ENCODE measurements around the gene ISL2.
A peak's percentile ranks its signal among the peaks of the same experiment; 100 is the strongest.
"Not testable (repeated sequence)": the region's sequence is repeated elsewhere in the genome, so short reads cannot be mapped to it uniquely, and the experiment has no call there.

ISL2 gene

DNA sequence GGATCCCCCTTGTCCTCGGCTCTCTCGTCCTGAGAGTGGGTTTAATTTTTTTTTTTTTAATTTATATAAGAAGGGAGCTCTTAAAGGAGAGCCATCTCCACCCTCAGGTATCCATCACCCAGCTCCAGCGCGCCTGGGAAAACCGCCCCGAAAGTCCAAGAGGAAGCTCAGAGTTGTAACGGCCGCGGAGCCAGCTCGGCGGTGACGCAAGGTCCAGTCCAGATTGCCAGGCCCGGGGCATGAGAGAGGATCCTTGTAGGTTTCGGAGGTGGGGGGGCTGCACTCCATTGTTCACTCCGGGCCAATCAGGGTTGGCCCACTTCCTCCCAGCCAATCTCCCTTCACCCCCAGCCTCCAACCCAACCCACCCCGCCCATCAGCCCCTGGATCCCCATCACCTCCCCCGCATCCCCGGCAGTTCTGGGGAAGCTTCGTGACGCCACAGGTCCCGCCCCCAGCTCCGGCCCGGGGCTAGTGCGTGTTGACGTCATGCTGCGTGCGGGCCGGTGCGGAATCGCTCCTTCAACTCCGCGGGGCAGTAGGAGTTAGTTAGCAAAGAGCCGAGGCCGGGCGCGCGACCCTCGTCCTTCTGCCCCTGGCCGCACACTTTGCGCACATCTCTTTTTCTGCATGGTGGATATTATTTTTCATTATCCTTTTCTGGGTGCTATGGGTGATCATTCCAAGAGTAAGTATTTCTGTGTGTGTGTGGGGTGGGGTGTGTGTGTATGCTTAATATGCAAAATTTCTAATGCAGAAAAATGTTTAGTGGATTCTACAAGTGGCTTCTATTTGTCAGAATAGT, at the start of gene ISL2:
Gene ISL2 (plus strand): TSS at position 520 of the 805 bp plus-strand sequence. CDS start 111 bp downstream, at position 631.
- peak; percentile 85 for DNase-seq

DNA sequence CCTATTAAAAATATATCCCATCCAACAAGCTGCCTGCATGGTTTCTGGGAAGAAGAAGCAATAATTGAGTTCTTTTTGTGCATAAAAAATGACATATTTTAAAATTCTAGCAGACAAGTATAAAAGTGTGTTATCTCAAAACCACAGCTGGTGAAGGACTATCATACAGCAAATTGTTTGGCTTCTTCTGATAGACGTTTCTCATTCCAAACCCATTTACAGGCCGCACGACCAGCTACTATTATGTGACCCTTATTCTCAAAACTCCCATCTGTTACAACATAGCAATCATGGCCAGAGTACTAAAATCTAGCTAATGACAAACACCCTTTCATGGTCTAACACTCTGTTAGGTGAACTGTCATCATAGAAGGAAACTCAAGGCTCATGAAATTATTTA, 47.0 kb upstream of the ISL2 start:
- no peak for DNase-seq

DNA sequence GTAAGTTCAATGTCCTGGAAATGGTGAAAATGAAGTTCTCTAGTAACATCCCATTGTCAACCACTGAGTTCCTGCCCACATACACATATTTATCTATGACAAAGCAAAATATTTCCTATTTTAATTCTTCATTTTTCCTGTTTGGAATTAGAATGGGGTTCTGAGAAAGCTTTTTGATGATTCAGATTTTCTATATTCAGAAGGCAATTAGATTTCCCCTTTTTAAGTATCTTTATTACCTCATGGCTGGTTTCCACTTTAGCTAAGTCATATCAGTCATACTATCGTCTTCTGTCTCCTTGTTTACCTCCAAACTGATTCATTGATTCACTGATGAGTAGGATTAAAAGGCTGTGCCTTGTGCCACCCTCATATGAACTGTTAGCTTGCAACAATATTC, 43.2 kb upstream of the ISL2 start:
- peak; percentile 77 for DNase-seq

DNA sequence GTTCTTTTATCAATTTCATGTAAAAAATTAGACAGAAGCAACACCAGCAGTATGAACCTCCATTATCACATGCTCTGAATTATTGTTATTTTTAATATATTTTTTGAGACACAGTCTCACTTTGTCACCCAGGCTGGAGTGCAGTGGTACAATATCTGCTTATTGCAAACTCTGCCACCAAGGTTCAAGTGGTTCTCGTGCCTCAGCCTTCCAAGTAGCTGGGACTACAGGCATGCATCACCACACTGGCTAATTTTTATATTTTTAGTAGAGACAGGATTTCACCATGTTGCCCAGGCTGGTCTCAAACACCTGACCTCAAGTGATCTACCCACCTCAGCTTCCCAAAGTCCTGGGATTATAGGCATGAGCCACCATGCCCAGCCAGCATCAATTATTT, 42.1 kb upstream of the ISL2 start:
- not testable (repeated sequence) for DNase-seq

DNA sequence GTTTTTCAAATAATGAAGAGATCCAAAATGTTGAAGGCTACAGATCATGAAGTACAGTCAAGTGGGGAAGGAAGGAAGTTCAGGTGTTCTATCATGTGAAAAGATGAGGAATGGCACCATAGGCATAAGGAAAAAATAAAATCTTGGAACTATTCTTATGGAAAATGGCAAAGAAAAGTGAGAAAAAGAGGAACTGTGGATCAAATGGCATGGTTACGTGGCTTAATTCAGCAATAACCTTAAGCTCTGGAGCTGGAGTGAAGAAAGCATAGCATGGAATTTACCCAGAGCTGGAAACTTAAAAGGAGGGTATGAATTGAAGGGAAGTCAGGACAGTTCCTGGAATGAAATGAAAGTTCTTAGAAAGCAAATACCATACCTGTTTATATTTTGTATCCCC, 39.7 kb upstream of the ISL2 start:
- no peak for DNase-seq

DNA sequence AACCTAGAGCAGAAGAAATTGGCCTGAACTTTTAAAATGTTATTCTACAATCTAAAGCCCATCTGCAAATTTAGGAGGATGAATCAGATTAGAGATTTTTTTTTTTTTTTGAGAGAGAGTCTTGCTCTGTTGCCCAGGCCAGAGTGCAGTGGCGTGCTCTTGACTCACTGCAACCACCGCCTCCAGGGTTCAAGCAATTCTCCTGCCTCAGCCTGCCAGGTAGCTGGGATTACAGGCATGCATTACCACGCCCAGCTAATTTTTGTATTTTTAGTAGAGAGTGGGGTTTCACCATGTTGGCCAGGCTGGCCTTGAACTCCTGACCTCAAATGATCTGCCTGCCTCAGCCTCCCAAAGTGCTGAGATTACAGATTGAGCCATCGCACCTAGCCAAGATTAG, 38.6 kb upstream of the ISL2 start:
- DNase-seq: not testable (repeated sequence)

DNA sequence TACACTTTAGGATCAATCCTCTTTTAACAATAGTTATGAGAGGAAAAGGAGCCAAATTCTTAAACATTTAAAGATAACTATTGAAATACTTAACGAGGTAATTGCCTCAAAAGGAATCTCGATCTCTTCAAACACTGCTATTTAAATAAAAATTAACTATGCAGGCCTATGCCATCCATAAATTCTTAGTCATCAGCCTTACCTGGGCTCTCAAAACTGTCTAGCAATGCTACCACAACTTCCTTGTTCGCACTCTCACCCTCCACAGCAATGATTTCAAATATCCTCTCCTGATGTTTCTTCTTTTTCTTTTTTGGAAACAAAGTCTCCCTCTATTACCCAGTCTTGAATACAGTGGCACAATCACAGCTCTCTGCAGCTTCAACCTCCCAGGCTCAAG, 37.6 kb upstream of the ISL2 start:
- no peak for DNase-seq

DNA sequence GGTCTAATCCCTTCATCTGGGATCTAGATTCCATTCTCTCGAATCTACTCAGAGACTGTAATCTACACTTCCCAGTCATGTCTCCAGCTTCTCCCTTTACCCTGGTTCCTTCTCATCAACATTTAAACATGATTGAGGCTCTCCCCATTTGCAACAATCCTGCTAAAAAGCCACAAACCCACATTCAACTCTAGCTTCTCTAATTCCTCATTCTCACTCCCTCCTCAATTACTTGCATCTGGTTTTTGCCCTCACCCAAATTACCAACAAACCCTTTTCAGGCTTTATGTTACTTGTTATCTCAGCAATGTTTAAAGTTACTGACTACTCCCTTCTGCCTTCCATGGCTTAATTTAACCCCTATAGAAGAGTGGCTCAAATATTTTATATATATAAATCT, 36.8 kb upstream of the ISL2 start:
- peak; percentile 16 for DNase-seq

DNA sequence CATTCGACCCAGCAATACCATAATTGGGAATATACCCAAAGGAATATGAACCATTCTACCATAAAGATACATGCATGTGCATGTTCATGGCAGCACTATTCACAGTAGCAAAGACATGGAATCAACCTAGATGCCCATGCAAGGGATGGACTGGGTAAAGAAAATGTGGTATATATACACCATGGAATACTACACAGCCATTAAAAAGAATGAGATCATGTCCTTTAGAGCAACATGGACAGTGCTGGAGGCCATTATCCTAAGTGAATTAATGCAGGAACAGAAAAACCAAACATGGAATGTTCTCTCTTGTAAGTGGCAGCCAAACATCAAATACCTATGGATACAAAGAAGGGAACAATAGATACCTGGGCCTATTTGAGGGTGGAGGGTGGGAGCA, 32.7 kb upstream of the ISL2 start:
- no peak for DNase-seq

DNA sequence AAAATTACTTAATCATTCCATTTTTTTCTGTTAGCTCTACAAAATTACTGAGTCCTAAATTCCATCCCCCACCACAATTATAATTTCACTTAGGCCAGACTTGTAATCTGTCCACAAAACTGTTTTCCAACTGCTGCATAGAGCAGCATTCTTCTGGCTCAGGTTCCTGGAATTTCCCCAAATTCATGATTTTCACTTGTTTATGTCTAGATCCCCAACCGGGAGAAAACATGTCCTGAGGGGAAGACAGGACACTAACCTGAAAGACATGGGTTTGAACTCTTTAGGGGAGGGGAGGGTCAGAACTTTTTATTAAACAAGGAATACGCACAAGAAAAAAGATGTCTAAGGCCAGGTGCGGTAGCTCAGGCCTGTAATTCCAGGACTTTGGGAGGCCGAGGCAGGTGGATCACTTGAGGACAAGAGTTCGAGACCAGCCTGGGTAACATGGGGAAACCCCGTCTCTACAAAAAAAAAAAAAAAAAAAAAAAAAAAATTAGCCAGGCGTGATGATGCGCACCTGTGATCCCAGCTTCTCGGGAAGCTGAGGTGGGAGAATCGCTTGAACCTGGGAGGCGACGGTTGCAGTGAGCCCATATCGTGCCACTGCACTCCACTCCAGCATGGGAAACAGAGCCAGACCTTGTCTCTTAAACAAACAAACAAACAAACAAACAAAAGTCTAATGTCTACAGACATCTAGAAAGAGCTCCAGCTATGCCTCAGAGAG, 26.8 kb upstream of the ISL2 start:
- no peak for DNase-seq

DNA sequence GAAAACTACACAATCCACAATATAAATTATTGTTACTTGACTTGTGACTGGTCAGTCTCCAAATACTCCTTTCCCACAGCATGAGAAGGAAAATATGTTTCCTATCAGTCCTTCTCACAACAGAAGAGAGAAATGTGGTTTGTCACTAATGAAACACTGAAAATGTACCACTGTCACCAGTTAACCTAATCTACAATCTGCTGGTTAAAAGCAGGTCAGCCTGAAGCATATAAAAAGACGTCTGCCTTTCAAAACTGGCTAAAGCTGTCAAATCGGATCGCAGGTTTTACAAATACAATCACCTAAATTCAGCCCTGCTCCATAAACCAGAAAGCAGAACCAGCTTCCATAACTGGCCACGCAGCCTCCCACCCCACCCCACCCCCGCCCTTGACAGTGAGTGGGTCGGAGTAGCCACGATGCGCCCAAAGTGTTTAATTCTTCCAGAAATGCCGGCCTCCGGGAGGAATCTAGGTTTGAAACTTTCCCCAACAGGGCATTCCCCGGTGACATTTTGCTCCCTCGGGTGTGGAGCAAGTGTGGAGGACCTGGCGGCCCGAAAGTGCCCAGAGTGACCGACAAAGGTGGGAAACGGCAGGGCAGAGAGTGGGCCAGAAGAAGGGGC, 26.0 kb upstream of the ISL2 start:
- peak; percentile 35 for DNase-seq

DNA sequence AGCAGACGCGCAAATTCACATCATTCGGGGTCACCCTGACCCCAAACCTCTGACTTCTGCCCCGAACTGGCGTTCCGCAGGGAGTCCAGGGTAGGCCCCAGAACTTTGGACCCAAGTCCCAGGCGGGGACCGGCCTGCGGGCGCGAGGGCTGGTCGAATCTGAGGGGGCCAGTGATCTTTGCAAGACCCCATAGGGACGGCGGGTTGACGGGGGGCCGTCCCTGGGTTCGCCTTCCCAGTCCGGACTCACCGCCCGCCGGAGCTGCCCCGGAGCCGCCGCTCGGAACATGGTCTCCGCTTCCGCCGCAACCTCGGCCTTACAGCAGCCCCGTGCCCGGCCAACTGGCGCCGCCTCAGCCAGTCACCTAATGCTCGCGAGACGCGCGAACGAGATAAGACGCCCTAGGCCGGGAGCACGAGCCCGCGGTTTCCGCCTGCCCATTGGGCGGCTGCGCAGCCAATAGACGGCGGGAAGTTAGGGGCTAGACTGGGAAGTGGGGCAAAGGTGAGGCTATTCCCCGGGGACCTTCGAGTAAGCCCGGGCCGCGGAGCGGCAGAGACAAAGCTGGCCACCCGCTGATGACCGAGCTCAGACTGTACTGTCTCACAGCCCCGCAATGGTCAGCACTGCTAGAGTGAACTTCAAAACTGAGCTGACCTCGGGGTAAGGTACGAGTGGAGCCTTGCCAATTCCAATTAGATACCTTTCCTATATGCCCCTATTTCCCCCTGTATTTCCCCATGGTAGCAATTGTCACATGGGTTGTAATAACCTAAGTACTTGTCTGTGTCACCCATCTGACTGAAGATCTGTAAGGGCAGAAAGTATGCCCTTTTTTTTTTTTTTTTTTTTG, 25.2 kb upstream of the ISL2 start, which contains the start of gene ETFA:
Gene ETFA (minus strand): TSS at position 370 of the 854 bp plus-strand sequence. CDS start 81 bp downstream, at position 289.
- peak; percentile 96 for DNase-seq

DNA sequence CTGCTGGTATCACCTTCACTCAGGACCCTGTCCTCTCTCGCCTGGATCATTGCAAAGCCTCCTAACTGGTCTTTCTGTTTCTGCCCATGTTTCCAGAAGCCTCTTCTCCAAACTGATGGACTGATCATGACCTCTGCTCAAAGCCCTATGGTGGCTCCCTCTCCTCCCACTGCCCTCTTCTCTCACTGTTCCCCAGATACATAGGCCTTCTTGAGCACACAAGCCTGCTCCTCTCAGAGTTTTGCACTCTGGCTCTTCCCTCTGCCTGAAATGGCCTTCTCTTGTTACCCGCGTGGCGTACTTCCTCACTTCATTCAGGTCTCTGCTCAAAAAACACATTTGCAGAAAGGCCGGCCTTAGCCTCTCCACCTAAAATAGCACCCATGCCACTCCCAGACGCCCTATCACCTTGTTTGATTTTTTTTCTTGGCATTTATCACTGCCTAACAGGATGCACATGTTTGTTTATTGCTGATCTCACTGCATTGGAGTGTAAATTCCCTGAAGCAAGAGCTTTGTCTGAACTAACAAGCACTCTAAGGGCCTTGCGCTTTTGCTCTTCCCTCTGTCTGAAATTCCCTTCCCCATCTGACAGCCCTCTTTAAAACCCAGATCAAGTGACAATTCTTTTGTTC, 23.9 kb upstream of the ISL2 start:
- no peak for DNase-seq

DNA sequence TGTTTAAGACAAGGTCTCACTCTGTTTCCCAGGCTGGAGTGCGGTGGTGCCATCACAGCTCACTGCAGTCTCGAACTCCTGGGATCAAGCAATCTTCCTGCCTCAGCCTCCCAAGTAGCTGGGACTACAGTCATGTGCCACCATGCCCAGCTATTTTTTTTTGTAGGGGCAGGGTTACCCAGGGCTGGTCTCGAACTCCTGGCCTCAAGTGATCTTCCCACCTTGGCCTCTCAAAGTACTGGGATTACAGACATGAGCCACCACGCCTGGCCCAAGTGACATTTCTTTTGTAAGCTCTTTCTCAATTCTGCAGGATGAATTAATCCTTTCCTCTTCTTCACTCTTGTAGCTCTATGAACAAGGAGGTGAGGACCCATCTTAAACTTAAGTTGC, 23.4 kb upstream of the ISL2 start:
- not testable (repeated sequence) for DNase-seq

DNA sequence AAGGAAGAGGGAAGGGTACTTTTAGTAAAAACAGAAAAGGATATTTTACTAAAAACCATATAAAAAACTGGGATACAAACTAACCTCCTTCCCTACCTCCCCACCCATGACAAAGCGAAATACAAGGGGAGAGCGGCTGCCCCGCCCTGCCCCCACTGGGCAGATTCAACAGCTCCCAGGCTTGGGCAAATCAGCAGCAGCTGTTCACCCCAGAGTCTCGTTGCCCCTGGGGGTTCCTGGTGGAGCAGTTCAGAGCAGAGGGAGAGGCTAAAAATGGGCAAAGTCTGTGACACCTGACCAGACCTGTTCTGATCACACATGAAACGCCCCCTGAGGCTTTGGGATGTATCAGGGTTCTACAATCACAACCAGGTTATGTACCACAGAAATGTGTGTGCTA, 22.8 kb upstream of the ISL2 start:
- DNase-seq: no peak

DNA sequence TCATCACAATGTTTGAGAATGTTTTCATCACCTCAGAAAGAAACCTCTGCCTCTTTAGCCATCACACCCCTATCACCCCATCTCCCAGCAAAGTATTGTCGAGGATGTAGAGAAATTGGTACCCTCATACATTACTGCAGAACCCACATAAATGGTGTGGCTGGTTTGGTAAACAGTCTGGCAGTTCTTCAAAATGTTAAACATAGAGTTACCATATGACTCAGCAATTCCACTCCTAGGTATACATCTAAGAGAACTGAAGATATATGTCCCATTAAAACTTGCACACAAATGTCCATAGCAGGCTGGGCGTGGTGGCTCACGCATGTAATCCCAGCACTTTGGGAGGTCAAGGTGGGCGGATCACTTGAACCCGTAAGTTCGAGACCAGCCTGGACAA, 16.6 kb upstream of the ISL2 start:
- DNase-seq: no peak

DNA sequence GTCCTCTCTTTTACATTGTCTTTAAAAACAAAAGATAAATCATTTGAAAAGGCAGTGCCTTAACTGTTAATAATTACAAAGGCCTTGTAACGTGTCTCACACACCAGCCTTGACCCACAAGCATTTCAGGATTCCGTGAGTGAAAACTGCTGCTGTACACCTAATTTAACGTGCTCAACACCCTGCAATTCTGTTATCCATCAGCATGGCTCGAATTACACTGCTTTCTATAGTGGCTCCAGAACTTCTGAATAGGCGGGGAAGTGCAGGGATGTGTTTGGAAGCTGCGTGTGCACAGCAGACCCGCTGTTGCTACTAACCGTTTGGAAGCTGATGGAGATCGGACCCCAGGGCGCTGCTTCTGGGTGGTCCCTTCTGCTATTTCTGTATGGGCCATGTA, 15.4 kb upstream of the ISL2 start:
- no peak for DNase-seq

DNA sequence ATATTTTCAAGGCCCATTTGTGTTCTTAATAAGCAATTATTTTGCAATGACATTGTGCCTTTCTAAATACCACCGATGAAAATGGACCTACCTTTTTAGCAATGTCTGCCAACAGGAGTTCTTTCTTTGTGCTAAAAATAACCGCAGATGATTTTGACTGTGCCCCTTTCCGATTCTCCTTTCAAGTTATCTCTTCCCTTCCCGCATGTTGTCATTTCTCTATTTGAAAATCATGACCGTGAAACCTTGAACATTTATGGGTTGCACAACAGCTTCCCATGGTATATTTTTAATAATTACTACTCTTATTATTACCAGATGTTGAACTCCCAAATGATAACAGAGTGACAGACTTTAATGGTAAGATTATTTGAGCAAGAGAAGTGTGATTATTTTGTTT, 15.0 kb upstream of the ISL2 start:
- DNase-seq: no peak

DNA sequence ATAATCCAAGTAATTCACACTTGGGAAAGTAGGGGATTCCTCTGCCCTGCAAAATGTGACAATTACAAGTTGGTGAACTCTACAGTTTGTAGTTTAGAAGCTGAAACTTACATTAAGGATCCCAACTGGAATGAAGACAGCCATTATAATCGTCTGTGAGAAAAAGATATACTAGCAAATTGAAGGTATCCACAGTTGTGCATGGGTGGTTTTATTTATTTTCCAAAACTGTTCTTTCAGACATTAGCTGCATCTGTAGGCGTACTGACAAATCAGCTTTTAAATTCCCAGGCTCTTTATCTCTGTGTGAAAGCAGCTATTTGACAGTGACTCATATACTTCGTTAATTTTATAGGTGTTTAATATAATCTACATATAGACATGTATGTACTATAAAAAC, 12.5 kb upstream of the ISL2 start:
- no peak for DNase-seq

DNA sequence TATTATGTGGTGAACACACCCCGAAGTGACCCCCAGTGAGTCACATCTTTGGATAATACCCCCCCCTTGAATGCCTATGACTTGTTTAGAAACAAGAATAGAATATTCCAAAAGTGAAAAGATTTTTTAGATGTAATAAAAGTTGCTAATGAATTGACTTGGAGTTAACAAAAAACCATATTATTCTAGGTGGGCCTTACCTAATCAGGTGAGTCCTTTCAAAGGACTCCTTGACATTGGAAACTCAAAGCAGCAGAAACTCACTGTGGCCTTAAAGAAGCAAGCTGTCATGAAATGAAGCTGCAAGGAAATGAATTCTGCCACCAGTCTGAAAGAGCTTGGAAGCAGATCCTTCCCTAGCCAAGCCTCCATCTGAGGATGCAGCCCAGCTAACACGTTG, 10.9 kb upstream of the ISL2 start:
- no peak for DNase-seq

DNA sequence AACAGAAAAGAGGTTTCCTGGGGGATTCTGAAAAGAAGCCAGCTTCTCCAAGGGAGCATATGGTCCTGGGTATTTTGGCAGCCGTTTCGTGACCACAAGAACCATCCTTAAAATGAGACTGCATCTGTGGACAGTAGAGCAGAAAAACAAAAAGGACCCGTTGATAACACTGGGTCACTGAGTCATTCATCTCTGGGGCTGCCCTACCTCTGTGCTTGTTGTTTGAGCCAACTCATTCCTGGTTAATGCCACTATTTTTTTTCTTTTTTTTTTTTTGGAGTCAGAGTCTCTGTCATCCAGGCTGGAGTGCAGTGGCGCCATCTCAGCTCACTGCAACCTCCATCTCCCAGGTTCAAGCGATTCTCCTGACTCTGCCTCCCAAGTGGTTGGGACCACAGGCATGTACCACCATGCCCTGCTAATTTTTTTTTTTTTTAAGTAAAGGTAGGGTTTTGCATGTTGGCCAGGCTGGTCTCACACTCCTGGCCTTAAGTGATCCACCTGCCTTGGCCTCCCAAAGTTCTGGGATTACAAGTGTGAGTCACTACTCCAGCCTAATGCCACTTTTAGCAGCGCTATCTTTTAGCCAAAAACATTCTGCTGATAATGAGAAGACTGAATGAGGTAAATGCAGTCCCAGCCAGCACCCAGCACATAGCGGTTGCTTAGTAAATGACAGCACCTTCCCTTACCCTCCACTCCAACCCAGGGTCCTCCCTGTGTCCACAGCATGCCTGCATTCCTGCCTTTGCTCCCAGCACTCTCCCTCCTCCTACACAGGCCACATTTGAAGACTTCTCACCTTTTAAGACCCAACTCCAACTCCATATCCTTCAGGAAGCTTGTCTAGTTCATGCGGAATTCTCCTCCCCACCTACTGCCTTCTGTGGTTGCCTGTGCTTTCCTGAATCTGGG, 9.1 kb upstream of the ISL2 start:
- DNase-seq: no peak
